KBM-7 (cell line): ENCODE measurements around the gene TKFC.
"Not testable (repeated sequence)": the region's sequence is repeated elsewhere in the genome, so short reads cannot be mapped to it uniquely, and the experiment has no call there.

ENCODE experiments used
- DNase-seq: peaks from one replicate; pipeline ENCODE4 v3.0.0-alpha.2; 2015
- in situ Hi-C: fragments of 300-500 bp; cut with MboI; formaldehyde crosslinking; loops from 2 replicates; pipeline ENCODE4 v1.14.3; 2020; ENCODE audit warnings: low sequenced_read_pairs, low pct_unique_long_range_greater_than_20kb, mixed read lengths

TKFC gene

GRCh38 chr11:61361237-61361740 is 28.3 kb downstream of the TKFC start:
- in situ Hi-C loops = no loop called here
- DNase-seq = no peak

- DNase-seq = peak; percentile 96
- in situ Hi-C loops = no loop called here
Observed at GRCh38 chr11:61361741-61362541, 28.9 kb downstream of the TKFC start, which contains the start of the genes CYB561A3 and TMEM138. TSS of gene CYB561A3 (minus strand) at chr11:61361882. CDS start at chr11:61356713, 5,169 bp downstream. TSS of gene TMEM138 (plus strand) at chr11:61362374. CDS start at chr11:61364391, 2,017 bp downstream.

GRCh38 chr11:61362542-61362875 is 29.5 kb downstream of the TKFC start:
- DNase-seq = no peak
- in situ Hi-C loops = no loop called here

GRCh38 chr11:61364012-61364675 is 31.1 kb downstream of the TKFC start:
- in situ Hi-C loops = no loop called here
- no peak for DNase-seq

- DNase-seq = no peak
- in situ Hi-C loops = no loop called here
Observed at GRCh38 chr11:61367406-61367805, 34.4 kb downstream of the TKFC start.

- DNase-seq = no peak
- in situ Hi-C loops = no loop called here
Observed at GRCh38 chr11:61368646-61369045, 35.6 kb downstream of the TKFC start.

GRCh38 chr11:61369372-61370348 is 36.6 kb downstream of the TKFC start:
- DNase-seq = no peak
- in situ Hi-C loops = no loop called here

- DNase-seq = no peak
- in situ Hi-C loops = no loop called here
Observed at GRCh38 chr11:61370349-61371005, 37.4 kb downstream of the TKFC start.

GRCh38 chr11:61372659-61373420 is 39.8 kb downstream of the TKFC start:
- in situ Hi-C loops = no loop called here
- no peak for DNase-seq

- in situ Hi-C loops = no loop called here
- no peak for DNase-seq
Observed at GRCh38 chr11:61375761-61376108, 42.7 kb downstream of the TKFC start.

- in situ Hi-C loops = no loop called here
- DNase-seq = no peak
Observed at GRCh38 chr11:61377461-61378160, 44.6 kb downstream of the TKFC start.

GRCh38 chr11:61378713-61379313 is 45.8 kb downstream of the TKFC start:
- DNase-seq = no peak
- in situ Hi-C loops = no loop called here

GRCh38 chr11:61380884-61381283 is 47.9 kb downstream of the TKFC start:
- DNase-seq = no peak
- in situ Hi-C loops = no loop called here

GRCh38 chr11:61383859-61384258 is 50.8 kb downstream of the TKFC start:
- DNase-seq, in situ Hi-C loops: not testable (repeated sequence)

GRCh38 chr11:61384271-61385242 is 51.5 kb downstream of the TKFC start:
- in situ Hi-C loops = no loop called here
- peak; percentile 43 for DNase-seq

GRCh38 chr11:61390161-61390560 is 57.1 kb downstream of the TKFC start:
- in situ Hi-C loops = no loop called here

More at GRCh38 chr11:61390161-61390560, 57.1 kb downstream of the TKFC start:
- DNase-seq = no peak
